Stimulated activated CD8-positive, alpha-beta memory T cell treated with anti-CD3 and anti-CD28 coated beads, Interleukin-12 subunit alpha, Interleukin-12 subunit beta, amount 100 ng/mL, for 4 hours (primary cell): ENCODE measurements around the gene PLVAP.

Experiments
- DNase-seq: peaks from one replicate; pipeline ENCODE4 v3.0.0-alpha.2; 2020; ENCODE audit warnings: low read depth

Gene PLVAP

DNA sequence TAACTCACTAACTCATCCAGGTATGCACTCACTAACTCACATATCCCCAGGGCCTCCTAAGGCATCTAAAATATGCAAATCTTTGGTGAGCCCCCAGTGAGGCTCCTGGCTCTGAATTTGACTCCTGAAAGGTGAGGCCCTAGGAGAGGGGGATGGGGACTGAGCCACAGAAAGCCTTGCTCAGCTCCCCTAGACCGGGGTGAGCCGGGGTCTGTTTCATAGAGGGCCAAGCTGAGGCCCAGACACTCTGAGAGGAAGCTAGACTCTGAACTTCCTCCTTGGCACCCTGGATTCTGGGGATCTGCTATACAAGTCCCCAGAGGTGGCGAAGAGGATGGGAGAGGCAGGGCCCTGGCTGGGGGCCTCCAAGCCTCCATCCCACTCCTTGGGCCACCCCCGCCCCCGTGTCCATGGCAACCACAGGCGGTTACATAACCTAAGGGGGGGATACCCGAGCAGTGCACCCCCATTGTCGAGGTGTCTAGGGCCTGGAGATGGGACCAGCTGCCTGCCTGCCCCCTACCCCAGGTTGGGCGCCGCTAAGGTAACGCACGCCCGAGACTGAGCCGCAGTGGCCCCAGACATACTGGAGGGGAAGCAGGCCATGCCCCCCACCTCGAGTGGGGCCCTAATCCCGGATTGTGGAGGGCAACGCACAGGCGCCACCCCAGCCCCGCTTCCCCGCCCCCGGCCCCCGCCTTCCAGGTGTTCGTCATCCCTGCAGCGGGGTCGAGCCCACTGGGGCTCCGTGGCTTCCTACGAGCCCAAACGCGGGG is 74.6 kb downstream of the PLVAP start:
- no peak for DNase-seq
